Renal cortex interstitium (tissue), 11 donors: ENCODE data around the gene FLT3. TPM values are rescaled to one million over a fixed set of nuclear protein-coding genes. Genes with fewer than 3 reads are reported as not detected.

Source experiments
- DNase-seq, 11 donors: peaks; one replicate each; pipeline ENCODE4 v3.0.0-alpha.2; 2013; ENCODE audit warnings: low read depth in 9 of 11, low spot score in 4 of 11; ENCODE audit errors: extremely low read depth in 1 of 11
- polyA plus RNA-seq, 3 donors: library from polyadenylated mRNA; unstranded; fragments of 120-200 nt; gene quantifications; one replicate each; pipeline ENCODE4 v1.2.1, GENCODE V29; 2013; ENCODE audit not compliant: insufficient read length in 3 of 3

Gene FLT3
- polyA plus RNA-seq, 3 donors, result 0.19 to 0.35 (median 0.22) TPM

GRCh38 chr13:27979001-27979643, 121.3 kb downstream of the FLT3 start:
- no peak for DNase-seq

- no peak for DNase-seq
Measured at GRCh38 chr13:27978301-27978968, 121.9 kb downstream of the FLT3 start.

GRCh38 chr13:27977476-27978300, 122.7 kb downstream of the FLT3 start:
- no peak for DNase-seq

- DNase-seq, result no peak
Measured at GRCh38 chr13:27976362-27977091, 123.8 kb downstream of the FLT3 start.

GRCh38 chr13:27975564-27976361, 124.6 kb downstream of the FLT3 start:
- DNase-seq, result no peak

DNA sequence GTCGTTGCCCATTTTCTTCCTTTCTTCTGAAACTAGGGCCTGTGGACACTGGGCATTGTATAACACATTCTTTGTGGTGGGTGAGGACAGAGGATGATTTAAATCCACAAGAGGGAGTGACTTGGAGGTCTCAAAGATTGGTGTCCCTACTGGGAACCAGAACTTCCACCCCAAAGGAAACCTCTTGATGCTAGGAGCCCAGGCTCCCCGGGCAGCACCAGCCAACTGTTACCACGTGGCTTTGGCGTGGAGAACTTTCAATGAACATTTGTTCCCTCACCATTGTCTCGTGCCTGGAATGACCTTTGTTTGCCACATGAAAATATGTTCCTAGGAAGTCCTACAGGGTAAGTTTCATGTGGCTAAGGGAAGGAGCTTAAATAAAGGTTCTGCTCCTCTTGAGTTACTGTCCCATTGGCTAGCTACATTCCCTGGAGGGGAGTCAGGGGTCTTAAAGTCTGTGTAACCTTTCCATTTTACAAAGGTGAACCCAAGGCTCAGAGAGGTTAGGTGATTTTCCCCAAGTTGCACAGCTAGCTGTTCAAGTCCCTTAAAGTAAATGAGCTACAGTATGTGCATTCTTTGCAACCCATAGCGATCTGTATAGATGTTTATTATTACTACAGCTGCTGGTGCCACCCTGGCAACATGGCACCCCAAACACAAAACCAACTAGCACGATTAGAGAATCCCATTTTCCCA, 126.3 kb downstream of the FLT3 start:
- DNase-seq, result no peak

DNA sequence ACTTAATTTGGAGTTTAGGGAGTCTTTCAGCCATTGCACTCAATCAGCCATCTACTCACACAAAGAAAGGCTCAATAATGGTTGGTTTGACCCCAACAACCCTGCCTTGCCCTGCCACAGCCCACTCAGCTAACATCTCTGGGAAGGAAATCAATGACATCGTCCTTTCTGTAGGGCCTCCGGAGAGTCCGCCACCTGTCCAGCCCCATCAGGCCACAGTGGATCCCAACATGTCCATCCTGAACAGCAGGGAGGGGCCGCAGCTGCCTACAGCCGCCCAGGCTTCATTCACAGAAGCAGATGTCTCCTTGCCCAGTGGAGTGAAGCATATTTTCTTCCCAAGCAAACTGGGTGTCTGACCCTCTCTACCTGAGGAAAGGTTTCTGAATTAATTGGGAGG, 127.1 kb downstream of the FLT3 start:
- no peak for DNase-seq

- DNase-seq, result no peak
Measured at GRCh38 chr13:27972478-27972820, 127.9 kb downstream of the FLT3 start.

DNA sequence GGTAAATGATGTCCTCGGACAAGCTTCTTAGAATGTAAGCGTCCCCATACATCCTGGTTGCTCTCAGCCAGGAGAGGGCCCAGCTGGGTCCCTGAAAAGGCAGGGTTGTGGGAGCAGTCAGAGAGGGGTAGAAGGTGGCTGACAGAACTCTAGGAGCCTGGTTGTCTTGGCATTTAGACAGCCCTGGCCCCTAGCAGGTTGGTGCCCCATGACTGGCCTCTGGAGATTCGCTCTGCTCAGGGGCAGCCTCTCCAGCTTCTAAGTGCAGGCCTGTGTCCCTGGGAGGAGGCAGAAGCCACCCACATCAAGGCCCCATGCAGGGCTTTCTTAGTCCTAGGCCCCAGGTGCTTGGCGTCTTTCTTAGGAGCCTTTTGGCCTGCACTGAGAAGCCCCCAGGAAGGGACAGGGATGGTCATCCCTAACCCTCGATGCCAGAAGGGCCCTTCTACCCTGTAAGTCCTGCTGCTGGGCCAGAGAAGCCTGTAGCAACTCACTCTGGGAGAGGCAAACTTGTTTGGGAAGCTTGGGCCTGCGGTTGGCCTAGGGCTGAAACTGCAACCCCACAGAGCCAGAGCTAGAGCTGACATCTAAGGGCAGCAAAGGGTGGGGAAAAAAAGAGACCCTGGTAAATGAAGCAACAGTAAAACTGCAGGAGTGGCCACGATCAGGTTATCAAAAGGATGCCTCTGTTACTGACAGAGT, 128.4 kb downstream of the FLT3 start:
- no peak for DNase-seq

- DNase-seq, result no peak
Measured at GRCh38 chr13:27971236-27971645, 129.1 kb downstream of the FLT3 start.

DNA sequence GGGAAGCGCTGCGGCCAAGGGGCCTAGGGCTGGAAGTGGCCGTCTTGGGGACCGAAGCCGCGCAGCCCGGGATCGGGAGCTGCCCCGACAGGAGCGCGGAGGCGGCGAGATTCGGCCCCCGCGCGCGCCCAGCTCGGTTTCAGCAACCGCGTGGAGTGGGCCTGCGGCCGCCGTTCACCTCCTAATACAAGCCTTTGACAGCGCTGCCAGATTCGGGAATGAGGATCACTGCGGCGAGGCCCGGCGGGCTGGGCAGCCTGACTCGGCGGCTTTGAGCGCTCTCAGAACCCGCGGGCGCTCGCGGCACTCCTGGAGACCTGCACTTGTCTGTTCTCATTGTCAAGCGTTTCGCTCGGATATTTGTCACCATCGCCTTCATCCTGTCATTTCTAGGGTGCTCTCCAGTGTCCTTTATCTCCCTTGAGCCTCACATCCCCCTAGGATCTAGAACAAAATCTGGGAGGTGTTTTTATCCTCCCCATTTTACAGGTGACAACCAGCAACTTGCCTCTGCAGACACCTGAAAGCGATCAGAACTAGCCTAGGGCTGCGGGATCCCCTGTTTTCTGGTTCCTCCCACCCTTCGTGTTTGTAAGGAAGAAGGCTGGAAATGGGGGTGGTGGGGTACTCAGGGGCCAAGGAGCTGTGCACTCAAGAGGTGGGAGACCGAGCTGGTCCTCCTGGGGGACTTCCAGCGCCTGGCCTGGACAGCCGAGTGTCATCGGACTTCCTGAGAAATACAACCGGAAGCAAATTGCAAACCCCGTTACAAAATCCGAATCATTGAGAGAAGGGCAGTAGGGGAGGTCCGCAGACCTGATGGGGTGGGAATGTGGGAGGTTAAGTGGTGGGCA, 129.8 kb downstream of the FLT3 start:
- DNase-seq, result no peak

DNA sequence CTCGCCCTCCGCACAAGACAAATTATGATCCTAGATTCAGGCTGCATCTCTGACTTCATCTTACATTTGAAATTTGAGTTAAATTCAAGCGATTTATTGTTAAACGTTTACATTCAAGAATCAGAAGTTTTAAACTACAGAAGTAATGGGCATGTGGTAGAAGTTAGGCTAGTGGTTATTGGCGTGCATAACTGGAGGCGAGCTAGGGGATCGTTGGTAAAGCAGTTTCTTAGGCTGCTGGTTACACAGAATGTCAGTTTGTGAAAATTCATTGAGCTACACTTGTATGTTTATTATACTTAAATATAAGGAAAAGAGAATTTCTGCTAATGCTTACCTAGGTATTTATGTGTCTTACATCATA, 130.5 kb downstream of the FLT3 start:
- DNase-seq, result no peak

GRCh38 chr13:27969082-27969865, 131.1 kb downstream of the FLT3 start, which contains the start of gene CDX2:
Gene CDX2, minus strand, starts transcription at chr13:27969315. Its CDS starts 309 bp downstream, at chr13:27969006.
- no peak for DNase-seq

DNA sequence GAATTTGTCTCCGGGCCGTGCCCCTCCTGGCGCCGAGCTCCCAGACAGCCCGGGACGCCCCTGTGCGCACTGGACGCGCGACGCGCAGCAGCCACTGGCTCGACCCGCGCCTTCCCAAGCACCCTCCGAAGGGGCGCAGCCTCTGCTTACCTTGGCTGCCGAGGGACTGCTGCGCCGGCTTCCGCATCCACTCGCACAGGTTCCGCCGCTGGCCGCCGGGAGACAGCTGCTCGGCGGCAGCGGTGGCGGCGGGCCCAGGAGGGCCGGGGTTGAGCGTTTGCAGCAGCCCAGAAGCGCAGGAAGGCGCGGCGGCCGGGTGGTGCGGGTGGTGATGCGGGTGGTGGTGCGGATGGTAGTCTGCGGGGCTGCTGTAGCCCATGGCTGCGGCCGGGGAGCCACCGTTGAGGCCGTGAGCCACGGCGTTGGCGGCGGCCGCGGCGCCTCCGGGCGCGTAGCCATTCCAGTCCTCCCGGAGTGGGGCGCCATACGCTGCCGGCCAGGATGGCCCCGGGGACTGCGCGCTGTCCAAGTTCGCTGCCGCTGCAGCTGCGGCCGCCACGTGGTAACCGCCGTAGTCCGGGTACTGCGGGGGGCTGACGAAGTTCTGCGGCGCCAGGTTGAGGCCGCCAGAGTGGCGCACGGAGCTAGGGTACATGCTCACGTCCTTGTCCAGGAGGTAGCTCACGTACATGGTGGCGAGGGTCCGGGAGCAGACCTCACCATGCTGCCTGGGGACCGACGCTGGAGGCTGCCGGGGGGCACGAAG, 131.9 kb downstream of the FLT3 start:
- DNase-seq, result no peak

DNA sequence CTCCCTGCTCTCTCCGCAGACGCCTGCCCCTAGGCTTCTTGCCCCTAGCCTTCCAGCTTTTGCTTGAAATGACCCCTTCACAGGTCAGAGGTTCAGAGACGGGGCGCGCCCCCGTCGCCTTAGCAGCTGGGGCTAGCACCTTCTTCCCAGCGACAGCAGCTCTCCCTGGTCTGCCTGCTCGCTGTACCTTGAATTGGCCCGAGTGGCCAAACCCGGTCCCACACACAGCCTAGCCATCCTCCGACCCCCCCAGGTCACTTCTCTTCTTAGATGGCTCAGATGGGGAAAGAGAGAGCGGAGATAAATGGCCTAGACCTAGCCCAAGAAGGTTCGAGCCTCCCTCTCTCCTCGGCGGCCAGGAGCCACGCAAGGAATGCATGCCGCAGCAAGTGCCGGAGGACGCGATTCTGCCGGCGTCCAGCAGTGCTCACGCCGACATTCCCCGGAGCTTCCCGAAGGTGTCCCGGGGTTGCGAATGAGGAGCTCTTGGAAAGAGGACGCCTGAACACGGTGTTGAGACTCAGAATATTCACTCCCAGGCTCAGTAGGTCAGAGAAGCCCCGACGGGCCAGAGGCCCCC, 132.6 kb downstream of the FLT3 start:
- no peak for DNase-seq
